Osteoblast (primary cell): ENCODE results near the gene WWP2. TPM values are rescaled to one million over a fixed set of nuclear protein-coding genes. Genes with fewer than 3 reads are reported as not detected.
"Not testable (repeated sequence)": the region's sequence is repeated elsewhere in the genome, so short reads cannot be mapped to it uniquely, and the experiment has no call there.

Experiments used
- DNase-seq: peaks from one replicate; pipeline ENCODE4 v3.0.0; 2011; ENCODE audit warnings: low spot score, mixed read lengths; ENCODE audit not compliant: insufficient read length; ENCODE audit errors: missing footprints
- H2AFZ ChIP-seq: 2 replicates; pipeline ENCODE4 v1.6.0; 2011; ENCODE audit warnings: mild to moderate bottlenecking, low read length
- H3K27ac ChIP-seq: 2 replicates; pipeline ENCODE4 v1.5.1; 2011; ENCODE audit warnings: mild to moderate bottlenecking, low read depth, low read length, moderate library complexity
- H3K27me3 ChIP-seq: 2 replicates; pipeline ENCODE4 v1.6.0; 2012; ENCODE audit warnings: mild to moderate bottlenecking, control low read depth, inconsistent platforms, low read length, moderate library complexity; ENCODE audit not compliant: insufficient read depth
- H3K36me3 ChIP-seq: 2 replicates; pipeline ENCODE4 v1.5.1; 2011; ENCODE audit warnings: mild to moderate bottlenecking, low read length, control low read depth, moderate library complexity; ENCODE audit not compliant: insufficient read depth
- H3K4me1 ChIP-seq: 2 replicates; pipeline ENCODE4 v1.5.1; 2011; ENCODE audit warnings: mild to moderate bottlenecking, low read length, control low read depth, moderate library complexity; ENCODE audit not compliant: insufficient read depth
- H3K4me2 ChIP-seq: 2 replicates; pipeline ENCODE4 v1.6.0; 2011; ENCODE audit warnings: mild to moderate bottlenecking, low read length; ENCODE audit not compliant: insufficient read depth
- H3K4me3 ChIP-seq: fragments of 200-600 bp; sonication (generic); 3 replicates; pipeline ENCODE4 v1.5.1; 2012; ENCODE audit warnings: mild to moderate bottlenecking, low read length, inconsistent platforms; ENCODE audit not compliant: insufficient read depth
- H3K79me2 ChIP-seq: 2 replicates; pipeline ENCODE4 v1.6.0; 2012; ENCODE audit warnings: mild to moderate bottlenecking, low read length, control low read depth, inconsistent platforms; ENCODE audit not compliant: insufficient read depth
- H3K9me3 ChIP-seq: 2 replicates; pipeline ENCODE4 v1.5.1; 2011; ENCODE audit warnings: low read depth, low read length, control low read depth
- H4K20me1 ChIP-seq: 2 replicates; pipeline ENCODE4 v1.6.0; 2012; ENCODE audit warnings: mild to moderate bottlenecking, low read length, control low read depth; ENCODE audit not compliant: insufficient read depth
- total RNA-seq: library from RNA; depleted of rRNA; stranded (reverse); fragments of >200 nt; gene quantifications from 2 replicates; pipeline ENCODE4 v1.2.3, GENCODE V29; 2012
- TF ChIP-seq, protein P1 (sequence below): IDR thresholded peaks from 2 replicates; pipeline ENCODE4 v1.5.1; 2011; ENCODE audit warnings: mild to moderate bottlenecking, low read depth, low read length, moderate library complexity; ENCODE audit errors: extremely low read depth

Gene WWP2
- total RNA-seq, 1 donor: 46.7 TPM

DNA sequence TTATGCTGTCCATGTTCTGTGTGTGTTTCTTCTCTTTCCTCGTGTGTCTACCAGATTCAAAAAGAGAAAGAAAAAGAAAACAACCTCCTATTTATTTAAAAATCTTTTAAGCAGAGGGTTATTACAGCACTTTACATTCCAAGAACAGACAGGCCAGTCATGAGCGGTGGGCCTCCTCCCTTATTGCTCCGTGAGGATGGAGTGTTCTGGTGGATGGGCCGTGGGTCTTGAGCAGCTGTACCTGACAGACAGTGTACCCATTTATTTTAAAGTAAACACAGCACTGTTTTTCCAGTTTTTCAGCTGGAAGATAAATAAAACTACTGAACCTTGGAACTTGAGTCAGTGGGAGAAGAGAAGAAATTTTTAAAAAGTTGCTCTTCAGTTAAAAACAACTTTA, 52.4 kb downstream of the WWP2 start:
- Histone ChIP-seq H3K27me3 (no peaks in the 10 kb centered on the region), H3K27ac (no peak overlapping the region), H3K4me1 (no peaks in the 10 kb centered on the region), H3K79me2 (no peaks in the 10 kb centered on the region), H3K36me3 (no peaks in the 10 kb centered on the region), H3K9me3 (no peaks in the 10 kb centered on the region), H4K20me1 (no peaks in the 10 kb centered on the region), H2AFZ (no peak overlapping the region), H3K4me2 (no peak overlapping the region), H3K4me3 (no peak overlapping the region)
- TF ChIP-seq, protein P1, sequence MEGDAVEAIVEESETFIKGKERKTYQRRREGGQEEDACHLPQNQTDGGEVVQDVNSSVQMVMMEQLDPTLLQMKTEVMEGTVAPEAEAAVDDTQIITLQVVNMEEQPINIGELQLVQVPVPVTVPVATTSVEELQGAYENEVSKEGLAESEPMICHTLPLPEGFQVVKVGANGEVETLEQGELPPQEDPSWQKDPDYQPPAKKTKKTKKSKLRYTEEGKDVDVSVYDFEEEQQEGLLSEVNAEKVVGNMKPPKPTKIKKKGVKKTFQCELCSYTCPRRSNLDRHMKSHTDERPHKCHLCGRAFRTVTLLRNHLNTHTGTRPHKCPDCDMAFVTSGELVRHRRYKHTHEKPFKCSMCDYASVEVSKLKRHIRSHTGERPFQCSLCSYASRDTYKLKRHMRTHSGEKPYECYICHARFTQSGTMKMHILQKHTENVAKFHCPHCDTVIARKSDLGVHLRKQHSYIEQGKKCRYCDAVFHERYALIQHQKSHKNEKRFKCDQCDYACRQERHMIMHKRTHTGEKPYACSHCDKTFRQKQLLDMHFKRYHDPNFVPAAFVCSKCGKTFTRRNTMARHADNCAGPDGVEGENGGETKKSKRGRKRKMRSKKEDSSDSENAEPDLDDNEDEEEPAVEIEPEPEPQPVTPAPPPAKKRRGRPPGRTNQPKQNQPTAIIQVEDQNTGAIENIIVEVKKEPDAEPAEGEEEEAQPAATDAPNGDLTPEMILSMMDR: no peak
- no peak for DNase-seq

DNA sequence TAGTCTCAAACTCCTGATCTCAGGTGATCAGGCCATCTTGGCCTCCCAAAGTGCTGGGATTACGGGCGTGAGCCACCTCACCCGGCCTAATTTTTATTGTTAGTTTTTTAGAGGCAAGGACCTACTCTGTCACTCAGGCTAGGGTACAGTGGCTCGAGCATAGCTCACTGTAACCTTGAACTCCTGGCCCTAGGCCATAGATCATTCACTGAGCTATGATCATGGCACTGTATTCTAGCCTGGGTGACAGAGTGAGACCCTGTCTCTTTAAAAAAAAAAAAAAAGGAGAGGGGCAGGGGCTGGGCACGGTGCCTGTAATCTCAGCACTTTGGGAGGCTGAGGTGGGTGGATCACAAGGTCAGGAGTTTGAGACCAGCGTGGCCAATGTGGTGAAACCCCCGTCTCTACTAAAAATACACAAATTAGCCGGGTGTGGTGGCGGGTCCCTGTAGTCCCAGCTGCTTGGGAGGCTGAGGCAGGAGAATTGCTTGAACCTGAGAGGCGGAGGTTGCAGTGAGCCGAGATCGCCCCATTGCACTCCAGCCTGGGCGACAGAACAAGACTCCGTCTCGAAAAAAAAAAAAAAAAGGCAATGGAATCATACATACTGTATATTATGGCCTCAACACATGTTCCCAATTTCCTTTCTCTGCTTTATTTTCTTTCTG, 53.2 kb downstream of the WWP2 start:
- not testable (repeated sequence) for H3K4me3 ChIP-seq, H3K4me2 ChIP-seq, H3K79me2 ChIP-seq, H3K9me3 ChIP-seq, H3K27me3 ChIP-seq, DNase-seq, H3K27ac ChIP-seq, H2AFZ ChIP-seq, H3K36me3 ChIP-seq, H4K20me1 ChIP-seq, H3K4me1 ChIP-seq

DNA sequence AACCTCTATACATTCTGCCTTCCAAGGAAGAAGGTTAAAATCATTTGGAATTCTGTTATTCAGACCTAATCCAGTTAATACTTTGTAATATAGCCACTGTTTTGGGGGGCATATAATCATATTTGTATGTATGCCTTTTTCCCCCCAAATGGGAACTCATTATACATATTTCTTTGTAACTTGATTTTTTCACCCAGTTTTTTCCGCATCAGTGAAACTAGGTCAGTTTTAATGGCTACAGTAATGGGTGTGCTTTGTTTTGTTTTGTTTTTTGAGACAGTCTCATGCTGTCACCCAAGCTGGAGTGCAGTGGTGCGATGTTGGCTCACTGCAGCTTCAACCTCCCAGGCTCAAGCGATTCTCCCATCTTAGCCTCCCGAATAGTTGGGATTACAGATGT, 54.9 kb downstream of the WWP2 start:
- H3K9me3 ChIP-seq: no peaks in the 10 kb centered on the region
- H3K36me3 ChIP-seq: no peaks in the 10 kb centered on the region
- H3K27ac ChIP-seq: no peak overlapping the region
- no peak overlapping the region for H2AFZ ChIP-seq
- no peak overlapping the region for H3K4me3 ChIP-seq
- H3K4me1 ChIP-seq: peaks cover 12% of the 10 kb centered on the region
- TF ChIP-seq, protein P1: no peak
- no peaks in the 10 kb centered on the region for H4K20me1 ChIP-seq
- no peak overlapping the region for H3K4me2 ChIP-seq
- no peaks in the 10 kb centered on the region for H3K79me2 ChIP-seq
- no peak for DNase-seq
- H3K27me3 ChIP-seq: no peaks in the 10 kb centered on the region

DNA sequence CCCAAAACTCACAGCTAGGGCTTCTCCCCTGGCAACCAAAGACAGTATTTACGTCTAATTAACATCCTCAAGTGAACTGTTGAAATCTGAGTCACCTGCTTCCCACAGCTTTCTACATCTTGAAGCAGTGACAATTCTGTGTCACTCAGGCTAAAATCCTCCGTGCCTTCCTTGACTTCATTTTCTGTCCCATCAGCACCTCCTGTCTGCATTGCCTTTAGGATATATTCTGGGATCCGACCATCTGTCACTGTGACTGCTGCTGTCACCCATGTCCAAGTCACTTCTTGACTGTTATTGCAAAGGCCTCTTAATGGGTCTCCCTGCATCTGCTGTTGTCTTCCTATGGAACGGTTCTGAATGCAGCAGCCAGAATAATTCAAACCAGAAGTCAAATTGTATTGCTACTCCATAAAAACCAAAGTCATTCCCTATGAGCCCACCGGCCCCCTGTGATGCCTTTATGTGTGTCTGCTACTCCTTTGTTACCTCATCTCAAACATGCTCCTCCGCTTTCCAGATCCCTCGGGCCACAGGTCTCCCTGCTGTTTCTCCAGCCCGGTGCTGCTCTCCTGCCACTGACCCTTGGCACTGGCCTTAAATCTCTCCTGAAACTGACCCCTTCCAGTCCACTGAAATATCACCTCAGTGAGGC, 56.9 kb downstream of the WWP2 start:
- Histone ChIP-seq H3K4me2 (no peak overlapping the region), H3K27ac (no peak overlapping the region), H3K27me3 (no peaks in the 10 kb centered on the region), H3K4me1 (peaks cover 12% of the 10 kb centered on the region), H2AFZ (no peak overlapping the region), H3K9me3 (no peaks in the 10 kb centered on the region), H3K4me3 (no peak overlapping the region), H3K36me3 (no peaks in the 10 kb centered on the region), H3K79me2 (no peaks in the 10 kb centered on the region), H4K20me1 (no peaks in the 10 kb centered on the region)
- TF ChIP-seq, protein P1: no peak
- no peak for DNase-seq
